ENCODE data around the gene API5.
"Not testable (repeated sequence)": the region's sequence is repeated elsewhere in the genome, so short reads cannot be mapped to it uniquely, and the experiment has no call there.

The API5 gene

GRCh38 chr11:43311791-43312607, at the start of gene API5:
API5 (plus strand) TSS chr11:43311996; CDS start chr11:43312128, 132 bp downstream.
- DNase-seq (ENCODE audit: low spot score), result peak; percentile 94

- DNase-seq (ENCODE audit: low spot score), result no peak
Measured at GRCh38 chr11:43267856-43268580, 43.8 kb upstream of the API5 start.

- no peak for DNase-seq (ENCODE audit: low spot score)
Measured at GRCh38 chr11:43268786-43269185, 43.0 kb upstream of the API5 start.

GRCh38 chr11:43269254-43269918, 42.4 kb upstream of the API5 start:
- no peak for DNase-seq (ENCODE audit: low spot score)

GRCh38 chr11:43270468-43270867, 41.3 kb upstream of the API5 start:
- no peak for DNase-seq (ENCODE audit: low spot score)

- DNase-seq (ENCODE audit: low spot score), result no peak
Measured at GRCh38 chr11:43278193-43278956, 33.4 kb upstream of the API5 start.

- DNase-seq (ENCODE audit: low spot score), result peak; percentile 44
Measured at GRCh38 chr11:43282607-43283440, 29.0 kb upstream of the API5 start.

GRCh38 chr11:43285826-43286225, 26.0 kb upstream of the API5 start:
- no peak for DNase-seq (ENCODE audit: low spot score)

GRCh38 chr11:43289368-43289767, 22.4 kb upstream of the API5 start:
- DNase-seq (ENCODE audit: low spot score), result no peak

GRCh38 chr11:43298397-43298796, 13.4 kb upstream of the API5 start:
- no peak for DNase-seq (ENCODE audit: low spot score)

- no peak for DNase-seq (ENCODE audit: low spot score)
Measured at GRCh38 chr11:43315966-43316365, 4.2 kb downstream of the API5 start.

- DNase-seq (ENCODE audit: low spot score), result no peak
Measured at GRCh38 chr11:43316451-43316850, 4.7 kb downstream of the API5 start.

- no peak for DNase-seq (ENCODE audit: low spot score)
Measured at GRCh38 chr11:43327987-43328386, 16.2 kb downstream of the API5 start.

GRCh38 chr11:43328482-43328881, 16.7 kb downstream of the API5 start:
- DNase-seq (ENCODE audit: low spot score), result no peak

GRCh38 chr11:43341159-43341558, 29.4 kb downstream of the API5 start:
- no peak for DNase-seq (ENCODE audit: low spot score)

GRCh38 chr11:43351426-43351825, 39.6 kb downstream of the API5 start:
- DNase-seq (ENCODE audit: low spot score), result not testable (repeated sequence)

GRCh38 chr11:43354311-43354710, 42.5 kb downstream of the API5 start:
- no peak for DNase-seq (ENCODE audit: low spot score)

GRCh38 chr11:43356336-43356735, 44.5 kb downstream of the API5 start:
- DNase-seq (ENCODE audit: low spot score), result no peak

GRCh38 chr11:43358279-43358800, 46.5 kb downstream of the API5 start:
- no peak for DNase-seq (ENCODE audit: low spot score)

- peak; percentile 90 for DNase-seq (ENCODE audit: low spot score)
Measured at GRCh38 chr11:43358801-43359421, 47.1 kb downstream of the API5 start, which contains the start of gene TTC17. TTC17 (plus strand) TSS chr11:43358920; CDS start chr11:43358955, 35 bp downstream.
